HCT116 (cell line): ENCODE results near the gene TOMM70. TPM values are rescaled to one million over a fixed set of nuclear protein-coding genes. Genes with fewer than 3 reads are reported as not detected.

Experiments used
- ATAC-seq: fragments of 200-7000 bp; cut with Tn5 transposase; 2 replicates; pipeline ENCODE4 v1.9.1; 2020; ENCODE audit warnings: mild to moderate bottlenecking, moderate library complexity
- BruUV-seq: library from RNA; stranded (reverse); fragments of 400-500 nt; replicated peaks from 2 replicates; lab custom pipeline; 2021; lab: Mats Ljungman, UMichigan
- CTCF ChIA-PET: fragments of 300-600 bp; sonication (Branson Sonifier 250); formaldehyde crosslinking; loops from one replicate; lab custom pipeline; 2021; ENCODE audit warnings: antibody characterized with exemption; lab: Charles Lee
- POLR2A ChIA-PET: fragments of 300-600, 350-600 bp; sonication (Branson Sonifier 250); formaldehyde crosslinking; loops from one replicate; lab custom pipeline; 2021; ENCODE audit warnings: antibody characterized with exemption; lab: Charles Lee
- RAD21 ChIA-PET, 2 experiments: fragments of 300-600 bp; sonication (Branson Sonifier 250); formaldehyde crosslinking; loops; one replicate each; lab custom pipeline; 2023; ENCODE audit warnings: low total read pairs in 2 of 2; ENCODE audit not compliant: uncharacterized antibody in 2 of 2, unreplicated experiment in 2 of 2, low non-redundant PET in 1 of 2; lab: Charles Lee
- DNase-seq: peaks from one replicate; pipeline ENCODE4 v3.0.0-alpha.2; 2010; ENCODE audit warnings: low read depth, low spot score
- H2AFZ ChIP-seq: fragments of 200-600 bp; shearing (Covaris generic), sonication (generic); 2 replicates; pipeline ENCODE4 v1.6.1; 2017; ENCODE audit warnings: low read depth, mixed run types, mixed read lengths, antibody characterized with exemption, low read length; ENCODE audit not compliant: poor library complexity, severe bottlenecking
- H3K27ac ChIP-seq: 2 replicates; pipeline ENCODE4 v1.5.1; 2012; ENCODE audit warnings: low read depth, low read length
- H3K27me3 ChIP-seq: fragments of 200-600 bp; sonication (generic); 2 replicates; pipeline ENCODE4 v1.6.1; 2016; ENCODE audit warnings: mixed run types, low read length, mixed read lengths; ENCODE audit not compliant: insufficient read depth
- H3K36me3 ChIP-seq, 2 experiments: fragments of 200-500 bp in 1 of 2; fragments of 200-600 bp in 1 of 2; sonication (Bioruptor generic) in 1 of 2; sonication (generic) in 1 of 2; 2 replicates each; pipeline versions ENCODE4 v1.5.1 to v1.6.1; 2014 to 2016; ENCODE audit warnings: low read length in 2 of 2, inconsistent platforms in 1 of 2, mixed read lengths in 1 of 2, mixed run types in 1 of 2; ENCODE audit not compliant: insufficient read depth in 2 of 2, control insufficient read depth in 1 of 2
- H3K4me1 ChIP-seq, 2 experiments: fragments of 200-600 bp in 1 of 2; sonication (generic) in 1 of 2; 2 replicates each; pipeline versions ENCODE4 v1.5.1 to v1.6.1; 2012 to 2017; ENCODE audit warnings: low read length in 2 of 2, inconsistent platforms in 1 of 2, mild to moderate bottlenecking in 1 of 2, mixed read lengths in 1 of 2, mixed run types in 1 of 2, moderate library complexity in 1 of 2; ENCODE audit not compliant: insufficient read depth in 2 of 2, control insufficient read depth in 1 of 2
- H3K4me2 ChIP-seq: fragments of 200-600 bp; sonication (generic); 2 replicates; pipeline ENCODE4 v1.6.1; 2017; ENCODE audit warnings: mixed run types, low read length, mixed read lengths
- H3K4me3 ChIP-seq, 2 experiments: fragments of 200-600 bp in 1 of 2; sonication (generic) in 1 of 2; replicated peaks in 1 of 2; 2 replicates each; pipeline ENCODE4 v1.5.1; 2011 to 2016; ENCODE audit warnings: low read length in 2 of 2, control low read depth in 1 of 2, low read depth in 1 of 2, mild to moderate bottlenecking in 1 of 2, mixed read lengths in 1 of 2, mixed run types in 1 of 2
- H3K79me2 ChIP-seq: fragments of 200-600 bp; sonication (generic); 2 replicates; pipeline ENCODE4 v1.6.1; 2017; ENCODE audit warnings: mild to moderate bottlenecking, mixed run types, low read length, moderate library complexity, mixed read lengths; ENCODE audit not compliant: insufficient read depth
- H3K9ac ChIP-seq: fragments of 200-600 bp; sonication (generic); 2 replicates; pipeline ENCODE4 v1.6.1; 2016; ENCODE audit warnings: low read length, mixed read lengths
- H3K9me2 ChIP-seq: fragments of 200-600 bp; sonication (generic), shearing (Covaris generic); 2 replicates; pipeline ENCODE4 v1.6.1; 2017; ENCODE audit warnings: mixed run types, mild to moderate bottlenecking, moderate library complexity; ENCODE audit not compliant: insufficient read depth
- H3K9me3 ChIP-seq, 2 experiments: fragments of 200-500 bp in 1 of 2; fragments of 200-600 bp in 1 of 2; sonication (Bioruptor generic) in 1 of 2; sonication (generic) in 1 of 2; 2 replicates each; pipeline ENCODE4 v1.6.1; 2014 to 2017; ENCODE audit warnings: low read length in 2 of 2, mixed read lengths in 2 of 2, inconsistent platforms in 1 of 2, low read depth in 1 of 2, mild to moderate bottlenecking in 1 of 2, mixed run types in 1 of 2, moderate library complexity in 1 of 2; ENCODE audit not compliant: control insufficient read depth in 1 of 2, insufficient read depth in 1 of 2
- H4K20me1 ChIP-seq: fragments of 200-600 bp; sonication (generic), shearing (Covaris generic); 2 replicates; pipeline ENCODE4 v1.6.1; 2017; ENCODE audit warnings: mixed run types, mild to moderate bottlenecking, moderate library complexity; ENCODE audit not compliant: insufficient read depth
- ATF3 ChIP-seq: IDR thresholded peaks from 2 replicates; pipeline ENCODE4 v1.6.1; 2012
- CEBPB ChIP-seq: IDR thresholded peaks from 2 replicates; pipeline ENCODE4 v1.6.1; 2012; ENCODE audit warnings: low read depth
- CTCF ChIP-seq, 3 experiments: fragments of 200-600 bp in 1 of 3; sonication (generic) in 1 of 3; IDR thresholded peaks in 2 of 3; conservative IDR thresholded peaks in 1 of 3; 2 replicates each; pipeline ENCODE4 v1.5.1; 2012 to 2017; ENCODE audit warnings: low read depth in 2 of 3, low read length in 2 of 3, antibody characterized with exemption in 1 of 3, borderline replicate concordance in 1 of 3, control low read depth in 1 of 3, mild to moderate bottlenecking in 1 of 3, mixed read lengths in 1 of 3, mixed run types in 1 of 3, moderate library complexity in 1 of 3; ENCODE audit not compliant: insufficient read depth in 1 of 3
- ELF1 ChIP-seq: IDR thresholded peaks from 2 replicates; pipeline ENCODE4 v1.6.1; 2012; ENCODE audit warnings: low read depth, borderline replicate concordance
- EZH2 ChIP-seq: fragments of 200-600 bp; sonication (generic); IDR thresholded peaks from 2 replicates; pipeline ENCODE4 v1.6.1; 2017; ENCODE audit warnings: antibody characterized with exemption, mixed run types
- EZH2phosphoT487 ChIP-seq: fragments of 200-600 bp; IDR thresholded peaks from 2 replicates; pipeline ENCODE4 v1.6.1; 2018; ENCODE audit warnings: antibody characterized with exemption, borderline replicate concordance
- FOSL1 ChIP-seq: IDR thresholded peaks from 2 replicates; pipeline ENCODE4 v1.6.1; 2012; ENCODE audit warnings: low read depth
- JUND ChIP-seq: IDR thresholded peaks from 2 replicates; pipeline ENCODE4 v1.6.1; 2012
- MAX ChIP-seq: IDR thresholded peaks from 2 replicates; pipeline ENCODE4 v1.6.1; 2012
- POLR2A ChIP-seq: IDR thresholded peaks from 2 replicates; pipeline ENCODE4 v1.7.0; 2011; ENCODE audit warnings: borderline replicate concordance; ENCODE audit not compliant: insufficient read depth, insufficient read length; ENCODE audit errors: extremely low read depth
- POLR2AphosphoS5 ChIP-seq: IDR thresholded peaks from 2 replicates; pipeline ENCODE4 v1.6.1; 2011; ENCODE audit warnings: mild to moderate bottlenecking, low read depth, low read length, moderate library complexity
- RAD21 ChIP-seq: IDR thresholded peaks from 2 replicates; pipeline ENCODE4 v1.6.1; 2012; ENCODE audit warnings: low read depth, mild to moderate bottlenecking
- SIN3A ChIP-seq: IDR thresholded peaks from 2 replicates; pipeline ENCODE4 v1.6.1; 2012; ENCODE audit warnings: low read depth
- SRF ChIP-seq: IDR thresholded peaks from 2 replicates; pipeline ENCODE4 v1.6.1; 2012; ENCODE audit warnings: low read depth
- YY1 ChIP-seq: IDR thresholded peaks from 2 replicates; pipeline ENCODE4 v1.6.1; 2011; ENCODE audit warnings: low read length, low read depth, moderate library complexity, mild to moderate bottlenecking; ENCODE audit not compliant: insufficient replicate concordance; ENCODE audit errors: extremely low read depth
- ZFX ChIP-seq: fragments of 450-650 bp; IDR thresholded peaks from 2 replicates; pipeline ENCODE4 v1.6.1; 2017
- intact Hi-C: fragments of 100-400 bp; cut with micrococcal nuclease; formaldehyde crosslinking; loops from 2 replicates; pipeline ENCODE4 v1.10.0; 2022
- total RNA-seq: library from RNA; stranded (reverse); gene quantifications from one replicate; pipeline ENCODE4 v1.2.1, GENCODE V29; 2021; ENCODE audit not compliant: unreplicated experiment

Gene TOMM70
- total RNA-seq, 1 experiment from 2014 or later, result 54.9 TPM

- Histone ChIP-seq H3K79me2 (peaks cover 11% of the 10 kb centered on the region; the same call in 1 of the 2 replicates), H3K9ac (peak overlapping the region; percentile 84), H3K9me2 (no peaks in the 10 kb centered on the region), H2AFZ (no peak overlapping the region), H3K4me3 (peak overlapping the region; percentile 72 to 79), H3K9me3 (no peaks in the 10 kb centered on the region), H3K4me1 (peaks cover 7 to 18% of the 10 kb centered on the region in 2 experiments), H3K27ac (peak overlapping the region; percentile 79), H3K27me3 (no peaks in the 10 kb centered on the region), H3K4me2 (peak overlapping the region; percentile 82), H4K20me1 (no peaks in the 10 kb centered on the region), H3K36me3 (no peaks in the 10 kb centered on the region; a peak in 1 of 4 replicates)
- BruUV-seq, result no TSS peak
- ChIA-PET RAD21 (no interaction called here), POLR2A (interaction anchor here (0.9 kb wide), 1 partner anchor 66 kb away, joined by 3 read pairs; the partner anchor contains the start of gene LNP1), CTCF (no interaction called here)
- ATAC-seq, result peak; percentile 45
- intact Hi-C loops, result loop anchor here (10.0 kb wide), 1 partner anchor 61 kb away; no protein-coding TSS in a partner anchor
- no peak for DNase-seq
- TF ChIP-seq SIN3A, result no peak
- TF ChIP-seq EZH2phosphoT487, result no peak
- TF ChIP-seq POLR2A, result no peak
- no peak for TF ChIP-seq ATF3
- TF ChIP-seq YY1, result no peak
- no peak for TF ChIP-seq FOSL1
Observed at GRCh38 chr3:100335434-100335833, 65.5 kb downstream of the TOMM70 start.

GRCh38 chr3:100334488-100335351, 66.2 kb downstream of the TOMM70 start, which contains the start of gene NIT2:
NIT2 (plus strand) TSS chr3:100334757; CDS start chr3:100334792, 35 bp downstream.
- Histone ChIP-seq H3K4me2 (peak within 1 kb of the TSS; percentile 82), H3K27me3 (no peaks in the 10 kb centered on the region), H3K4me1 (peaks cover 7 to 18% of the 10 kb centered on the region in 2 experiments), H3K4me3 (peak within 1 kb of the TSS; percentile 72 to 79), H4K20me1 (no peaks in the 10 kb centered on the region), H3K9me2 (no peaks in the 10 kb centered on the region), H3K9me3 (no peaks in the 10 kb centered on the region), H2AFZ (peak within 1 kb of the TSS; percentile 81), H3K9ac (peak within 1 kb of the TSS; percentile 84), H3K27ac (peak within 1 kb of the TSS; percentile 79), H3K36me3 (no peaks in the 10 kb centered on the region; a peak in 1 of 4 replicates), H3K79me2 (peaks cover 11% of the 10 kb centered on the region; the same call in 1 of the 2 replicates)
- ChIA-PET RAD21 (no interaction called here), POLR2A (interaction anchor here (1.0 kb wide), 1 partner anchor 9 kb away, joined by 3 read pairs; no protein-coding TSS in a partner anchor), CTCF (interaction anchor here (0.6 kb wide), 1 partner anchor 269 kb away, joined by 3 read pairs; no protein-coding TSS in a partner anchor)
- BruUV-seq, result no TSS peak
- intact Hi-C loops, result loop anchor here (10.0 kb wide), 1 partner anchor 60 kb away; no protein-coding TSS in a partner anchor
- DNase-seq (peak; percentile 73), ATAC-seq (peak; percentile 97)
- peak; percentile 97 for TF ChIP-seq ZFX
- no peak for TF ChIP-seq EZH2
- no peak for TF ChIP-seq ATF3
- TF ChIP-seq JUND, result no peak
- TF ChIP-seq CTCF (IDR thresholded peaks at IDR 0.05 in 2 of 3, conservative IDR thresholded peaks at IDR 0.05 in 1 of 3; ENCODE audit: borderline replicate concordance in 1 of 3, insufficient read depth in 1 of 3, low read depth in 2 of 3, low read length in 2 of 3), result no peak
- TF ChIP-seq POLR2AphosphoS5, result peak; percentile 90
- no peak for TF ChIP-seq CEBPB
- no peak for TF ChIP-seq SRF
- TF ChIP-seq YY1, result peak; percentile 37
- TF ChIP-seq MAX, result peak; percentile 51
- no peak for TF ChIP-seq FOSL1
- TF ChIP-seq ELF1, result no peak
- TF ChIP-seq RAD21, result no peak
- TF ChIP-seq EZH2phosphoT487, result no peak
- TF ChIP-seq SIN3A, result 0 out of 2 replicates have a peak, but pooled peaks have one; percentile 34
